A673 (cell line): ENCODE results near the gene SAMD3. TPM values are rescaled to one million over a fixed set of nuclear protein-coding genes. Genes with fewer than 3 reads are reported as not detected.

ENCODE experiments used
- BruUV-seq: library from RNA; stranded (reverse); fragments of 400-500 nt; replicated peaks from 2 replicates; lab custom pipeline; 2021; lab: Mats Ljungman, UMichigan
- CTCF ChIA-PET: fragments of 300-600 bp; sonication (Branson Sonifier 250); formaldehyde crosslinking; loops from one replicate; lab custom pipeline; 2022; ENCODE audit warnings: antibody characterized with exemption; lab: Charles Lee
- POLR2A ChIA-PET: fragments of 300-600 bp; sonication (Branson Sonifier 250); formaldehyde crosslinking; loops from one replicate; lab custom pipeline; 2022; ENCODE audit warnings: antibody characterized with exemption; ENCODE audit not compliant: low non-redundant PET; lab: Charles Lee
- DNase-seq: peaks from one replicate; pipeline ENCODE4 v3.0.0-alpha.2; 2015; ENCODE audit warnings: low spot score
- H3K27ac ChIP-seq: fragments of 200-600 bp; sonication (generic); 2 replicates; pipeline ENCODE4 v1.5.1; 2016; ENCODE audit warnings: mixed run types, low read depth, mild to moderate bottlenecking, mixed read lengths, antibody characterized with exemption, low read length; ENCODE audit not compliant: poor library complexity, severe bottlenecking
- H3K27me3 ChIP-seq: fragments of 200-600 bp; sonication (generic); replicated peaks from 2 replicates; pipeline ENCODE4 v1.6.1; 2017; ENCODE audit warnings: mixed run types, low read depth, mild to moderate bottlenecking, mixed read lengths, antibody characterized with exemption, low read length; ENCODE audit not compliant: insufficient read depth, poor library complexity
- H3K36me3 ChIP-seq: fragments of 200-600 bp; sonication (generic); 2 replicates; pipeline ENCODE4 v1.6.1; 2016; ENCODE audit warnings: mixed run types, mild to moderate bottlenecking, mixed read lengths, antibody characterized with exemption, low read length; ENCODE audit not compliant: insufficient read depth, poor library complexity, severe bottlenecking
- H3K4me1 ChIP-seq: fragments of 200-600 bp; sonication (generic); 2 replicates; pipeline ENCODE4 v1.6.1; 2017; ENCODE audit warnings: mixed run types, mild to moderate bottlenecking, mixed read lengths, antibody characterized with exemption, low read length; ENCODE audit not compliant: insufficient read depth, poor library complexity, severe bottlenecking
- H3K4me3 ChIP-seq: fragments of 200-600 bp; sonication (generic); 2 replicates; pipeline ENCODE4 v1.5.1; 2016; ENCODE audit warnings: low read depth, mixed run types, mild to moderate bottlenecking, mixed read lengths, low read length; ENCODE audit not compliant: poor library complexity, severe bottlenecking
- H3K9me3 ChIP-seq: fragments of 200-600 bp; sonication (generic); 2 replicates; pipeline ENCODE4 v1.6.1; 2016; ENCODE audit warnings: mixed run types, low read depth, mild to moderate bottlenecking, mixed read lengths, antibody characterized with exemption, low read length; ENCODE audit not compliant: poor library complexity, severe bottlenecking
- EZH2 ChIP-seq: fragments of 200-600 bp; sonication (generic); IDR thresholded peaks from 2 replicates; pipeline ENCODE4 v1.6.1; 2017; ENCODE audit warnings: borderline replicate concordance, low read depth, mild to moderate bottlenecking, mixed read lengths, antibody characterized with exemption, low read length; ENCODE audit not compliant: poor library complexity, severe bottlenecking
- intact Hi-C: fragments of 100-400 bp; cut with micrococcal nuclease; formaldehyde crosslinking; loops from one replicate; pipeline ENCODE4 v1.10.0; 2022; ENCODE audit not compliant: unreplicated experiment
- total RNA-seq: library from RNA; stranded (reverse); gene quantifications from 2 replicates; pipeline ENCODE4 v1.2.3, GENCODE V29; 2021
- TF ChIP-seq, protein P1 (sequence below): fragments of 300-800, 200-600 bp; sonication (generic); conservative IDR thresholded peaks from 2 replicates; pipeline ENCODE4 v1.5.1; 2017; ENCODE audit warnings: low read depth, mild to moderate bottlenecking, antibody characterized with exemption, low read length, moderate library complexity, mixed read lengths

SAMD3 gene
- total RNA-seq, 1 experiment from 2014 or later = not detected

DNA sequence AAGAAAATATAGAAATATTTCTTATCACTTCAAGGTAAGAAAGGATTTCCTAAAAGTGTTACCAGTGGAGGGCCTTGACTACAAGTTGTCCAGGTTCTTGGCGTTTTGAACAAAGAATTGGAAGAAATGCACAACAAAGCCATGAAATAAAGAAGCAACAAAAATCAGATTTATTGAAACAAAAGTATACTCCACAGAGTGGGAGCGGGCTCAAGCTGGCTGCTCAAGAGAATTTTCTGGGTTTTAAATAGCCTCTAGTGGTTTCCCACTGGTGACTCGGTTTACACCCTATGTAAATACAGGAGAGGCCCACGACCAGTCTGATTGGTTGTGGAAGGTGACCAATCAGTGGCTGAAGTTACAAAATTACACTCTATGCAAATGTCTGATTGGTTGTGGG lies 64.2 kb downstream of the SAMD3 start:
- no peak overlapping the region for H3K4me3 ChIP-seq
- intact Hi-C loops = no loop called here
- peaks cover 6% of the 10 kb centered on the region for H3K4me1 ChIP-seq
- H3K27me3 ChIP-seq = no peaks in the 10 kb centered on the region
- ChIA-PET CTCF (no interaction called here), POLR2A (no interaction called here)
- TF ChIP-seq, protein P1, sequence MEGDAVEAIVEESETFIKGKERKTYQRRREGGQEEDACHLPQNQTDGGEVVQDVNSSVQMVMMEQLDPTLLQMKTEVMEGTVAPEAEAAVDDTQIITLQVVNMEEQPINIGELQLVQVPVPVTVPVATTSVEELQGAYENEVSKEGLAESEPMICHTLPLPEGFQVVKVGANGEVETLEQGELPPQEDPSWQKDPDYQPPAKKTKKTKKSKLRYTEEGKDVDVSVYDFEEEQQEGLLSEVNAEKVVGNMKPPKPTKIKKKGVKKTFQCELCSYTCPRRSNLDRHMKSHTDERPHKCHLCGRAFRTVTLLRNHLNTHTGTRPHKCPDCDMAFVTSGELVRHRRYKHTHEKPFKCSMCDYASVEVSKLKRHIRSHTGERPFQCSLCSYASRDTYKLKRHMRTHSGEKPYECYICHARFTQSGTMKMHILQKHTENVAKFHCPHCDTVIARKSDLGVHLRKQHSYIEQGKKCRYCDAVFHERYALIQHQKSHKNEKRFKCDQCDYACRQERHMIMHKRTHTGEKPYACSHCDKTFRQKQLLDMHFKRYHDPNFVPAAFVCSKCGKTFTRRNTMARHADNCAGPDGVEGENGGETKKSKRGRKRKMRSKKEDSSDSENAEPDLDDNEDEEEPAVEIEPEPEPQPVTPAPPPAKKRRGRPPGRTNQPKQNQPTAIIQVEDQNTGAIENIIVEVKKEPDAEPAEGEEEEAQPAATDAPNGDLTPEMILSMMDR = no peak
- TF ChIP-seq EZH2 = no peak
- peaks cover 8% of the 10 kb centered on the region for H3K9me3 ChIP-seq
- no peak for DNase-seq
- H3K36me3 ChIP-seq = no peaks in the 10 kb centered on the region
- no peak overlapping the region for H3K27ac ChIP-seq
- BruUV-seq = no TSS peak

DNA sequence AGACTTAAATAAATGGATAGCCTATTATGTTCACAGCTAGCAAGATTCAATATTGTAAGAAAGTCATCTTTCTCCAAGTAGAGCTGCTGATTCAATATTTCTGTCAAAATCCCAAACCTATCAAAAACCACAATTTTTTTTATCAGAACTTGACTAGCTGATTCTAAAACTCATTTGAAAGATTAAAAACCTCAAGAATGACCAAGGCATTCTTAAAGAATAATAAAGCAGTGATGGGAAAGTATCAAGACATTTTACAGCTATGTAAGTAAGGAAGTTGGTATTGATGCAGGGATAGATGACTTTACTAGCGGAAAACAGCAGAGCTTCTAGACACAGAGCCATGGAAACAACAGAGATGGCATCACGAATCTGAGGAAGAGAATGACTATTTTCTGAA lies 64.7 kb downstream of the SAMD3 start:
- no peak overlapping the region for H3K4me3 ChIP-seq
- TF ChIP-seq, protein P1 = no peak
- no peak for TF ChIP-seq EZH2
- no peaks in the 10 kb centered on the region for H3K27me3 ChIP-seq
- H3K27ac ChIP-seq = no peak overlapping the region
- intact Hi-C loops = no loop called here
- H3K4me1 ChIP-seq = peaks cover 6% of the 10 kb centered on the region
- BruUV-seq = no TSS peak
- no peaks in the 10 kb centered on the region for H3K36me3 ChIP-seq
- ChIA-PET POLR2A (no interaction called here), CTCF (no interaction called here)
- peaks cover 8% of the 10 kb centered on the region for H3K9me3 ChIP-seq
- DNase-seq = no peak

DNA sequence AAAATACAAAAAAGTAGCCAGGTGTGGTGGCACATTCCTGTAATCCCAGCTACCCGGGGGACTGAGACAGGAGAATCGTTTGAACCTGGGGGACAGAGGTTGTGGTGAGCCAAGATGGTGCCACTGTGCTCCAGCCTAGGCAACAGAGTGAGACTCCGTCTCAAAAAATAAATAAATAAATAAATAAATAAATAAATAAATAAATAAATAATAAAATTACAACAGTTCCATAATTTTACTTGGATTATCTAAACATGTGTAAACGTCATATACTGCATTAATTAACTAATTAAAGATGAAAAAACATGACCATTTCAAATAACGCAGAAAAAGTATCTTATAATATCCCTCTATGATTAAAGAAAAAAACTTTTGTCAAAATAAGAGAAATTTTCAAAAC lies 65.8 kb downstream of the SAMD3 start:
- Histone ChIP-seq H3K27ac (no peak overlapping the region), H3K4me1 (peaks cover 3% of the 10 kb centered on the region), H3K36me3 (no peaks in the 10 kb centered on the region), H3K4me3 (no peak overlapping the region), H3K9me3 (peaks cover 8% of the 10 kb centered on the region), H3K27me3 (no peaks in the 10 kb centered on the region)
- ChIA-PET POLR2A (no interaction called here), CTCF (no interaction called here)
- no peak for TF ChIP-seq EZH2
- TF ChIP-seq, protein P1 = no peak
- no TSS peak for BruUV-seq
- intact Hi-C loops = no loop called here
- no peak for DNase-seq
